Skin epidermis (tissue), 12 donors: ENCODE results near the gene TRUB2.
"Not testable (repeated sequence)": the region's sequence is repeated elsewhere in the genome, so short reads cannot be mapped to it uniquely, and the experiment has no call there.

Source experiments
- H3K27ac ChIP-seq, 21 experiments: fragments of 200-600 bp; sonication (generic) in 11 of 21; one replicate each; pipeline ENCODE4 v1.5.0; 2020; ENCODE audit warnings: mild to moderate bottlenecking in 3 of 21, inconsistent platforms in 2 of 21, moderate library complexity in 2 of 21
- H3K4me3 ChIP-seq, 7 experiments: fragments of 200-600 bp; sonication (generic) in 2 of 7; one replicate each; pipeline ENCODE4 v1.5.0; 2020; ENCODE audit warnings: inconsistent platforms in 2 of 7, mild to moderate bottlenecking in 2 of 7, moderate library complexity in 1 of 7

The TRUB2 gene

GRCh38 chr9:128310461-128310860, 11.8 kb downstream of the TRUB2 start:
- H3K27ac ChIP-seq, result no peak overlapping the region
- no peak overlapping the region for H3K4me3 ChIP-seq

- Histone ChIP-seq H3K4me3 (no peak overlapping the region), H3K27ac (no peak overlapping the region)
Measured at GRCh38 chr9:128309551-128309950, 12.7 kb downstream of the TRUB2 start.

- no peak overlapping the region for H3K4me3 ChIP-seq
- H3K27ac ChIP-seq, result peak overlapping the region in 10 of 21 experiments; percentile 29 to 83 (median 38)
Measured at GRCh38 chr9:128304971-128305288, 17.3 kb downstream of the TRUB2 start.

- H3K27ac ChIP-seq, result peak overlapping the region in 9 of 21 experiments; percentile 12 to 83 (median 39)
- H3K4me3 ChIP-seq, result no peak overlapping the region
Measured at GRCh38 chr9:128304136-128304970, 17.9 kb downstream of the TRUB2 start.

- peak overlapping the region in 19 of 21 experiments; percentile 14 to 77 (median 56) for H3K27ac ChIP-seq
- H3K4me3 ChIP-seq, result no peak overlapping the region
Measured at GRCh38 chr9:128298535-128299482, 23.4 kb downstream of the TRUB2 start.

- Histone ChIP-seq H3K4me3 (no peak overlapping the region), H3K27ac (peak overlapping the region in 10 of 21 experiments; percentile 5 to 77 (median 50))
Measured at GRCh38 chr9:128297221-128297773, 24.9 kb downstream of the TRUB2 start.

- H3K4me3 ChIP-seq, result no peak overlapping the region
- H3K27ac ChIP-seq, result peak overlapping the region in 7 of 21 experiments; percentile 4 to 42 (median 14)
Measured at GRCh38 chr9:128296340-128297220, 25.7 kb downstream of the TRUB2 start.

GRCh38 chr9:128294142-128294541, 28.1 kb downstream of the TRUB2 start:
- no peak overlapping the region for H3K27ac ChIP-seq
- no peak overlapping the region for H3K4me3 ChIP-seq

GRCh38 chr9:128293091-128293490, 29.2 kb downstream of the TRUB2 start:
- Histone ChIP-seq H3K27ac (no peak overlapping the region), H3K4me3 (no peak overlapping the region)

- H3K4me3 ChIP-seq, result no peak overlapping the region
- no peak overlapping the region for H3K27ac ChIP-seq
Measured at GRCh38 chr9:128292009-128292408, 30.2 kb downstream of the TRUB2 start.

GRCh38 chr9:128288273-128289004, 33.8 kb downstream of the TRUB2 start:
- H3K27ac ChIP-seq, result no peak overlapping the region
- no peak overlapping the region for H3K4me3 ChIP-seq

GRCh38 chr9:128286440-128286839, 35.8 kb downstream of the TRUB2 start:
- no peak overlapping the region for H3K27ac ChIP-seq

GRCh38 chr9:128285033-128285784, 37.0 kb downstream of the TRUB2 start:
- Histone ChIP-seq H3K27ac (no peak overlapping the region), H3K4me3 (no peak overlapping the region)

More at GRCh38 chr9:128286440-128286839, 35.8 kb downstream of the TRUB2 start:
- no peak overlapping the region for H3K4me3 ChIP-seq

GRCh38 chr9:128282500-128282899, 39.7 kb downstream of the TRUB2 start:
- H3K4me3 ChIP-seq, result no peak overlapping the region
- no peak overlapping the region for H3K27ac ChIP-seq

- H3K27ac ChIP-seq, result no peak overlapping the region
- H3K4me3 ChIP-seq, result no peak overlapping the region
Measured at GRCh38 chr9:128280084-128280622, 42.1 kb downstream of the TRUB2 start.

GRCh38 chr9:128279088-128280073, 42.9 kb downstream of the TRUB2 start:
- H3K27ac ChIP-seq, H3K4me3 ChIP-seq: not testable (repeated sequence)
